HepG2 (cell line): Measurements from ENCODE around the gene ARHGAP45. TPM values are rescaled to one million over a fixed set of nuclear protein-coding genes. Genes with fewer than 3 reads are reported as not detected.

Source experiments
- BHLHE40 ChIP-seq: IDR thresholded peaks from 2 replicates; pipeline ENCODE4 v1.6.1; 2011; ENCODE audit warnings: low read length, improper control_type of control experiment
- DR1 ChIP-seq: sonication (generic); formaldehyde crosslinking; IDR thresholded peaks from 2 replicates; pipeline ENCODE4 v1.8.0; 2021; ENCODE audit warnings: mild to moderate bottlenecking, missing genetic modification reagents, inconsistent platforms
- HOXA3 ChIP-seq: sonication (generic); formaldehyde crosslinking; IDR thresholded peaks from 2 replicates; pipeline ENCODE4 v1.5.0; 2020; ENCODE audit warnings: missing genetic modification reagents
- KDM4B ChIP-seq: sonication (generic); formaldehyde crosslinking; IDR thresholded peaks from 2 replicates; pipeline ENCODE4 v1.4.0; 2020; ENCODE audit warnings: missing genetic modification reagents
- MAF1 ChIP-seq: sonication (generic); formaldehyde crosslinking; IDR thresholded peaks from 2 replicates; pipeline ENCODE4 v1.5.0; 2020; ENCODE audit warnings: missing genetic modification reagents, borderline replicate concordance
- MEF2D ChIP-seq: sonication (generic); formaldehyde crosslinking; IDR thresholded peaks from 2 replicates; pipeline ENCODE4 v1.5.1; 2020; ENCODE audit warnings: mild to moderate bottlenecking, missing genetic modification reagents
- MZF1 ChIP-seq: sonication (generic); formaldehyde crosslinking; IDR thresholded peaks from 2 replicates; pipeline ENCODE4 v1.8.1; 2023; ENCODE audit warnings: mild to moderate bottlenecking, missing genetic modification reagents, borderline replicate concordance
- NONO ChIP-seq, 2 experiments: fragments of 450-650 bp in 1 of 2; sonication (generic) in 1 of 2; formaldehyde crosslinking in 1 of 2; IDR thresholded peaks in 1 of 2; conservative IDR thresholded peaks in 1 of 2; 2 replicates each; pipeline versions ENCODE4 v1.6.1 to v1.8.0; 2017 to 2022; ENCODE audit warnings: mild to moderate bottlenecking in 1 of 2, missing genetic modification reagents in 1 of 2, moderate library complexity in 1 of 2
- NPAS2 ChIP-seq: sonication (generic); formaldehyde crosslinking; IDR thresholded peaks from 2 replicates; pipeline ENCODE4 v1.8.0; 2022; ENCODE audit warnings: mild to moderate bottlenecking, missing genetic modification reagents, borderline replicate concordance
- PLRG1 ChIP-seq: fragments of 450-650 bp; conservative IDR thresholded peaks from 2 replicates; pipeline ENCODE4 v1.6.1; 2016
- RNF2 ChIP-seq: fragments of 450-650 bp; conservative IDR thresholded peaks from 2 replicates; pipeline ENCODE4 v1.6.1; 2016; ENCODE audit warnings: low read depth
- ZNF136 ChIP-seq: sonication (generic); formaldehyde crosslinking; IDR thresholded peaks from 2 replicates; pipeline ENCODE4 v1.8.1; 2022; ENCODE audit warnings: low read depth, mild to moderate bottlenecking, moderate library complexity, missing genetic modification reagents
- ZNF264 ChIP-seq: sonication (generic); formaldehyde crosslinking; IDR thresholded peaks from 2 replicates; pipeline ENCODE4 v1.4.0; 2020; ENCODE audit warnings: missing genetic modification reagents
- ZNF350 ChIP-seq: sonication (generic); formaldehyde crosslinking; IDR thresholded peaks from 2 replicates; pipeline ENCODE4 v1.4.0; 2020; ENCODE audit warnings: mild to moderate bottlenecking, low read depth, missing genetic modification reagents, borderline replicate concordance
- ZNF546 ChIP-seq: sonication (generic); formaldehyde crosslinking; conservative IDR thresholded peaks from 2 replicates; pipeline ENCODE4 v1.8.1; 2023; ENCODE audit warnings: mild to moderate bottlenecking, missing genetic modification reagents
- ZNF567 ChIP-seq: sonication (generic); formaldehyde crosslinking; IDR thresholded peaks from 2 replicates; pipeline ENCODE4 v1.8.1; 2023; ENCODE audit warnings: mild to moderate bottlenecking, missing genetic modification reagents, borderline replicate concordance
- ZNF841 ChIP-seq: sonication (generic); formaldehyde crosslinking; IDR thresholded peaks from 2 replicates; pipeline ENCODE4 v1.8.1; 2023; ENCODE audit warnings: missing genetic modification reagents, borderline replicate concordance
- polyA plus RNA-seq, 8 experiments: library from polyadenylated mRNA; depleted of rRNA in 3 of 8; stranded (reverse) in 7 of 8; unstranded in 1 of 8; fragments of >200 nt; fragmentation: Illumina TruSeq in 4 of 8; extraction: Trizol in 4 of 8; gene quantifications; 2 replicates each; pipeline versions ENCODE4 v1.2.1 to v1.2.3, GENCODE V29; 2011 to 2016; ENCODE audit warnings: low read depth in 4 of 8, missing spikeins in 1 of 8, mixed read lengths in 1 of 8; ENCODE audit not compliant: insufficient read depth in 1 of 8
- total RNA-seq, 5 experiments: library from RNA; depleted of rRNA; stranded (reverse); fragments of >200 nt; fragmentation: Illumina TruSeq; extraction: Trizol; gene quantifications; 2 replicates each; pipeline ENCODE4 v1.2.3, GENCODE V29; 2016; ENCODE audit warnings: low read depth in 1 of 5
- TF ChIP-seq, protein P1 (sequence below): sonication (generic); formaldehyde crosslinking; IDR thresholded peaks from 2 replicates; pipeline ENCODE4 v1.4.0; 2020; ENCODE audit warnings: missing genetic modification reagents
- TF ChIP-seq, protein P2 (sequence below): sonication (generic); formaldehyde crosslinking; IDR thresholded peaks from 2 replicates; pipeline ENCODE4 v1.9.0; 2021; ENCODE audit warnings: missing genetic modification reagents, mild to moderate bottlenecking, borderline replicate concordance
- TF ChIP-seq, protein P3 (sequence below): sonication (generic); formaldehyde crosslinking; IDR thresholded peaks from 2 replicates; pipeline ENCODE4 v1.5.0; 2020; ENCODE audit warnings: missing genetic modification reagents
- TF ChIP-seq, protein P4 (sequence below): sonication (generic); formaldehyde crosslinking; IDR thresholded peaks from 2 replicates; pipeline ENCODE4 v1.8.0; 2023; ENCODE audit warnings: mild to moderate bottlenecking, missing genetic modification reagents
- TF ChIP-seq, protein P5 (sequence below): sonication (generic); formaldehyde crosslinking; IDR thresholded peaks from 2 replicates; pipeline ENCODE4 v1.5.1; 2020; ENCODE audit warnings: missing genetic modification reagents, mild to moderate bottlenecking, borderline replicate concordance

The ARHGAP45 gene
- total and polyA plus RNA-seq, 2 of the 13 experiments (the other 11 are each of a cell fraction or from before 2014, with no cell fraction given), result 0.84 to 32.0 TPM

DNA sequence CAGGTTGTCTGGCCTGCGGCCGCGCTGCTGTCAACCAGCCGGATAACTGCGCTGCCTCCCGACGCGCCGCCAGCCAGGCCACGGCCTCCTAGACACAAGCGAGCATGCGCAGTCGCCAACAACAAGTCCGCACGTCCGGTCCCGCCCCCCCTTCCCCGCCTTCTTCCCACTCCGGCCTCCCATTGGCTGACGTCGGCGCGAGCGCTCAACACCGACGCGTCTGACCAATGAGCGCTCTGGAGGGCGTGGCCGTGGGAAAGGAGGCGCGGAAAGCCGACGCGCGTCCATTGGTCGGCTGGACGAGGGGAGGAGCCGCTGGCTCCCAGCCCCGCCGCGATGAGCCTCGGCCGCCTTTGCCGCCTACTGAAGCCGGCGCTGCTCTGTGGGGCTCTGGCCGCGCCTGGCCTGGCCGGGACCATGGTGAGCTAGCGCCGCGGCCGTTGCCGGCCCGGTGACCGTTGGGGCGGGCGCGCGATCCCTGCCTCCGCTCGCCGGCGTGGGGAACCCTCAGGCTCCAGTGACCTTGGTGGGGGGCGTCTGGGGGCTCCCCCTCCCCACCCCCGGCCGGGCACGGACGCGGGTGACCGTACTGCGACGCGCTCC is 36.8 kb downstream of the ARHGAP45 start, which contains the start of gene GPX4 (continued):
- TF ChIP-seq ZNF567 (CRISPR knock-in tag) (no peak), DR1 (peak; percentile 70; the same call in 1 of the 2 replicates), MZF1 (no peak), ZNF136 (CRISPR knock-in tag) (no peak), NPAS2 (CRISPR knock-in tag) (no peak), ZNF841 (CRISPR knock-in tag) (no peak), ZNF546 (CRISPR knock-in tag) (peak; percentile 68; the same call in 1 of the 2 replicates), MEF2D (CRISPR knock-in tag) (no peak), NONO (IDR thresholded peaks at IDR 0.05) (no peak), NONO (CRISPR knock-in tag; conservative IDR thresholded peaks at IDR 0.05) (peak; percentile 72), MAF1 (CRISPR knock-in tag) (no peak), KDM4B (CRISPR knock-in tag) (no peak; the same call in 1 of the 2 replicates), HOXA3 (CRISPR knock-in tag) (peak; percentile 39; the same call in 1 of the 2 replicates), ZNF350 (no peak), RNF2 (no peak), PLRG1 (no peak), BHLHE40 (no peak; the same call in 1 of the 2 replicates), ZNF264 (CRISPR knock-in tag) (no peak)
- TF ChIP-seq, protein P1, sequence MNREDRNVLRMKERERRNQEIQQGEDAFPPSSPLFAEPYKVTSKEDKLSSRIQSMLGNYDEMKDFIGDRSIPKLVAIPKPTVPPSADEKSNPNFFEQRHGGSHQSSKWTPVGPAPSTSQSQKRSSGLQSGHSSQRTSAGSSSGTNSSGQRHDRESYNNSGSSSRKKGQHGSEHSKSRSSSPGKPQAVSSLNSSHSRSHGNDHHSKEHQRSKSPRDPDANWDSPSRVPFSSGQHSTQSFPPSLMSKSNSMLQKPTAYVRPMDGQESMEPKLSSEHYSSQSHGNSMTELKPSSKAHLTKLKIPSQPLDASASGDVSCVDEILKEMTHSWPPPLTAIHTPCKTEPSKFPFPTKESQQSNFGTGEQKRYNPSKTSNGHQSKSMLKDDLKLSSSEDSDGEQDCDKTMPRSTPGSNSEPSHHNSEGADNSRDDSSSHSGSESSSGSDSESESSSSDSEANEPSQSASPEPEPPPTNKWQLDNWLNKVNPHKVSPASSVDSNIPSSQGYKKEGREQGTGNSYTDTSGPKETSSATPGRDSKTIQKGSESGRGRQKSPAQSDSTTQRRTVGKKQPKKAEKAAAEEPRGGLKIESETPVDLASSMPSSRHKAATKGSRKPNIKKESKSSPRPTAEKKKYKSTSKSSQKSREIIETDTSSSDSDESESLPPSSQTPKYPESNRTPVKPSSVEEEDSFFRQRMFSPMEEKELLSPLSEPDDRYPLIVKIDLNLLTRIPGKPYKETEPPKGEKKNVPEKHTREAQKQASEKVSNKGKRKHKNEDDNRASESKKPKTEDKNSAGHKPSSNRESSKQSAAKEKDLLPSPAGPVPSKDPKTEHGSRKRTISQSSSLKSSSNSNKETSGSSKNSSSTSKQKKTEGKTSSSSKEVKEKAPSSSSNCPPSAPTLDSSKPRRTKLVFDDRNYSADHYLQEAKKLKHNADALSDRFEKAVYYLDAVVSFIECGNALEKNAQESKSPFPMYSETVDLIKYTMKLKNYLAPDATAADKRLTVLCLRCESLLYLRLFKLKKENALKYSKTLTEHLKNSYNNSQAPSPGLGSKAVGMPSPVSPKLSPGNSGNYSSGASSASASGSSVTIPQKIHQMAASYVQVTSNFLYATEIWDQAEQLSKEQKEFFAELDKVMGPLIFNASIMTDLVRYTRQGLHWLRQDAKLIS (CRISPR knock-in tag), result no peak
- TF ChIP-seq, protein P2, sequence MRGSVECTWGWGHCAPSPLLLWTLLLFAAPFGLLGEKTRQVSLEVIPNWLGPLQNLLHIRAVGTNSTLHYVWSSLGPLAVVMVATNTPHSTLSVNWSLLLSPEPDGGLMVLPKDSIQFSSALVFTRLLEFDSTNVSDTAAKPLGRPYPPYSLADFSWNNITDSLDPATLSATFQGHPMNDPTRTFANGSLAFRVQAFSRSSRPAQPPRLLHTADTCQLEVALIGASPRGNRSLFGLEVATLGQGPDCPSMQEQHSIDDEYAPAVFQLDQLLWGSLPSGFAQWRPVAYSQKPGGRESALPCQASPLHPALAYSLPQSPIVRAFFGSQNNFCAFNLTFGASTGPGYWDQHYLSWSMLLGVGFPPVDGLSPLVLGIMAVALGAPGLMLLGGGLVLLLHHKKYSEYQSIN (CRISPR knock-in tag), result no peak
- TF ChIP-seq, protein P3, sequence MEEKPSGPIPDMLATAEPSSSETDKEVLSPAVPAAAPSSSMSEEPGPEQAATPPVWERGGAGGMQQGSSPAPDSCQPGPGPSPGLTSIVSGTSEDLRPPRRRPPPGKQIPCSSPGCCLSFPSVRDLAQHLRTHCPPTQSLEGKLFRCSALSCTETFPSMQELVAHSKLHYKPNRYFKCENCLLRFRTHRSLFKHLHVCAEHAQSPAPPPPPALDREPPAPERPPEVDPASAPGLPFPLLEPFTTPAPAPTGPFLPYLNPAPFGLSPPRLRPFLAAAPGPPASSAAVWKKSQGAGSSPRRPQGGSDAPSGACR (CRISPR knock-in tag), result no peak
- TF ChIP-seq, protein P4, sequence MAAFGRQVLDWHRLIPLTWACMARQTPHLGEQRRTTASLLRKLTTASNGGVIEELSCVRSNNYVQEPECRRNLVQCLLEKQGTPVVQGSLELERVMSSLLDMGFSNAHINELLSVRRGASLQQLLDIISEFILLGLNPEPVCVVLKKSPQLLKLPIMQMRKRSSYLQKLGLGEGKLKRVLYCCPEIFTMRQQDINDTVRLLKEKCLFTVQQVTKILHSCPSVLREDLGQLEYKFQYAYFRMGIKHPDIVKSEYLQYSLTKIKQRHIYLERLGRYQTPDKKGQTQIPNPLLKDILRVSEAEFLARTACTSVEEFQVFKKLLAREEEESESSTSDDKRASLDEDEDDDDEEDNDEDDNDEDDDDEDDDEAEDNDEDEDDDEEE (CRISPR knock-in tag), result peak; percentile 91; the same call in 1 of the 2 replicates
- TF ChIP-seq, protein P5, sequence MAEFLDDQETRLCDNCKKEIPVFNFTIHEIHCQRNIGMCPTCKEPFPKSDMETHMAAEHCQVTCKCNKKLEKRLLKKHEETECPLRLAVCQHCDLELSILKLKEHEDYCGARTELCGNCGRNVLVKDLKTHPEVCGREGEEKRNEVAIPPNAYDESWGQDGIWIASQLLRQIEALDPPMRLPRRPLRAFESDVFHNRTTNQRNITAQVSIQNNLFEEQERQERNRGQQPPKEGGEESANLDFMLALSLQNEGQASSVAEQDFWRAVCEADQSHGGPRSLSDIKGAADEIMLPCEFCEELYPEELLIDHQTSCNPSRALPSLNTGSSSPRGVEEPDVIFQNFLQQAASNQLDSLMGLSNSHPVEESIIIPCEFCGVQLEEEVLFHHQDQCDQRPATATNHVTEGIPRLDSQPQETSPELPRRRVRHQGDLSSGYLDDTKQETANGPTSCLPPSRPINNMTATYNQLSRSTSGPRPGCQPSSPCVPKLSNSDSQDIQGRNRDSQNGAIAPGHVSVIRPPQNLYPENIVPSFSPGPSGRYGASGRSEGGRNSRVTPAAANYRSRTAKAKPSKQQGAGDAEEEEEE, result no peak
